Osteoblast (primary cell): ENCODE measurements around the gene SAYSD1. TPM values are rescaled to one million over a fixed set of nuclear protein-coding genes. Genes with fewer than 3 reads are reported as not detected.
A peak's percentile ranks its signal among the peaks of the same experiment; 100 is the strongest.

Experiments
- DNase-seq: peaks from one replicate; pipeline ENCODE4 v3.0.0; 2011; ENCODE audit warnings: low spot score, mixed read lengths; ENCODE audit not compliant: insufficient read length; ENCODE audit errors: missing footprints
- H2AFZ ChIP-seq: 2 replicates; pipeline ENCODE4 v1.6.0; 2011; ENCODE audit warnings: mild to moderate bottlenecking, low read length
- H3K27ac ChIP-seq: 2 replicates; pipeline ENCODE4 v1.5.1; 2011; ENCODE audit warnings: mild to moderate bottlenecking, low read depth, low read length, moderate library complexity
- H3K27me3 ChIP-seq: 2 replicates; pipeline ENCODE4 v1.6.0; 2012; ENCODE audit warnings: mild to moderate bottlenecking, control low read depth, inconsistent platforms, low read length, moderate library complexity; ENCODE audit not compliant: insufficient read depth
- H3K36me3 ChIP-seq: 2 replicates; pipeline ENCODE4 v1.5.1; 2011; ENCODE audit warnings: mild to moderate bottlenecking, low read length, control low read depth, moderate library complexity; ENCODE audit not compliant: insufficient read depth
- H3K4me1 ChIP-seq: 2 replicates; pipeline ENCODE4 v1.5.1; 2011; ENCODE audit warnings: mild to moderate bottlenecking, low read length, control low read depth, moderate library complexity; ENCODE audit not compliant: insufficient read depth
- H3K4me2 ChIP-seq: 2 replicates; pipeline ENCODE4 v1.6.0; 2011; ENCODE audit warnings: mild to moderate bottlenecking, low read length; ENCODE audit not compliant: insufficient read depth
- H3K4me3 ChIP-seq: fragments of 200-600 bp; sonication (generic); 3 replicates; pipeline ENCODE4 v1.5.1; 2012; ENCODE audit warnings: mild to moderate bottlenecking, low read length, inconsistent platforms; ENCODE audit not compliant: insufficient read depth
- H3K79me2 ChIP-seq: 2 replicates; pipeline ENCODE4 v1.6.0; 2012; ENCODE audit warnings: mild to moderate bottlenecking, low read length, control low read depth, inconsistent platforms; ENCODE audit not compliant: insufficient read depth
- H3K9me3 ChIP-seq: 2 replicates; pipeline ENCODE4 v1.5.1; 2011; ENCODE audit warnings: low read depth, low read length, control low read depth
- H4K20me1 ChIP-seq: 2 replicates; pipeline ENCODE4 v1.6.0; 2012; ENCODE audit warnings: mild to moderate bottlenecking, low read length, control low read depth; ENCODE audit not compliant: insufficient read depth
- CTCF ChIP-seq: IDR thresholded peaks from 2 replicates; pipeline ENCODE4 v1.5.1; 2011; ENCODE audit warnings: mild to moderate bottlenecking, low read depth, low read length, moderate library complexity; ENCODE audit errors: extremely low read depth
- total RNA-seq: library from RNA; depleted of rRNA; stranded (reverse); fragments of >200 nt; gene quantifications from 2 replicates; pipeline ENCODE4 v1.2.3, GENCODE V29; 2012

Gene SAYSD1
- total RNA-seq, 1 donor = 31.1 TPM

DNA sequence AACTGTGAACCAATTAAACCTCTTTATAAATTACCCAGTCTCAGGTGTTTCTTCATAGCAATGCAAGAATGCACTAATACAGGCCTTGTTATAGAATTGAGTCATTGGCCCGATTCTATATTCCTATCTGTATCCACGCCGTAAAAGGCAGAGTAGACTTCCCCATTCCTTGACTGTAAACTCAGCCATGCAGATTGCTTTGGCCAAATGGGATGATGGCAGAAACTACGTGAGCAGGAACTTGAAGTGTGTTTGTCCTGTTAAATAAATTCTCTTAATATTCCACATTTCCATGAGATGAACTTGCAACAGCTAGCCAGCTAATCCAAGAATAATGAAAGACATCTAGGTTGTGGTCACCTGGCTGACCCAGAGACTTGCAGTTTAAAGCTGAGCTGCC is 3.9 kb upstream of the SAYSD1 start:
- no peak overlapping the region for H3K27ac ChIP-seq
- no peak overlapping the region for H3K4me3 ChIP-seq
- no peak for TF ChIP-seq CTCF
- no peaks in the 10 kb centered on the region for H3K9me3 ChIP-seq
- peaks cover 10% of the 10 kb centered on the region for H3K4me1 ChIP-seq
- H3K79me2 ChIP-seq = no peaks in the 10 kb centered on the region
- no peak overlapping the region for H2AFZ ChIP-seq
- H3K27me3 ChIP-seq = peaks cover 3% of the 10 kb centered on the region
- DNase-seq = no peak
- H3K4me2 ChIP-seq = no peak overlapping the region
- no peaks in the 10 kb centered on the region for H3K36me3 ChIP-seq
- H4K20me1 ChIP-seq = no peaks in the 10 kb centered on the region

DNA sequence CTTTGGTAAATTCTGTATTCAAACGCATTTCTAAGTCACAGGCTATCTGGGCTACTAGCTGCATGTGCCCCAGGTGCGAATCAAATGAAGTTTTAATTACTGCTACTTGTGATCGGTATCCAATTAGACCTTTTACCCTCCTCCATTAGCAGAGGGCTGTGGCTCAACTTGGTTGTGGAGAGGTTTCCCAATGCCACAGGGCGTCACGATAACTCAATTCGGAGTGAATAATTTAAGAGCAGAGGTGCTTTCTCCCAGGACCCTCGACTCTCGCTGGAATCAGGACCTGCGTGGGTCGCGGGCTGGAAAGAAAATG is 640 bp downstream of the SAYSD1 start:
- Histone ChIP-seq H3K9me3 (no peaks in the 10 kb centered on the region), H3K4me3 (peak overlapping the region; percentile 84), H3K36me3 (no peaks in the 10 kb centered on the region), H3K79me2 (no peaks in the 10 kb centered on the region), H3K27ac (peak overlapping the region; percentile 71), H3K27me3 (no peaks in the 10 kb centered on the region), H3K4me1 (peaks cover 15% of the 10 kb centered on the region), H3K4me2 (peak overlapping the region; percentile 87), H4K20me1 (no peaks in the 10 kb centered on the region), H2AFZ (peak overlapping the region; percentile 100)
- DNase-seq = no peak
- TF ChIP-seq CTCF = no peak

GRCh38 chr6:39113788-39114187 is 1.2 kb downstream of the SAYSD1 start:
- Histone ChIP-seq H3K27me3 (no peaks in the 10 kb centered on the region), H3K4me1 (peaks cover 15% of the 10 kb centered on the region), H2AFZ (no peak overlapping the region), H3K79me2 (no peaks in the 10 kb centered on the region), H3K27ac (no peak overlapping the region), H3K36me3 (no peaks in the 10 kb centered on the region), H3K9me3 (no peaks in the 10 kb centered on the region), H4K20me1 (no peaks in the 10 kb centered on the region), H3K4me2 (peak overlapping the region; percentile 87), H3K4me3 (peak overlapping the region; percentile 84)
- no peak for TF ChIP-seq CTCF
- no peak for DNase-seq

DNA sequence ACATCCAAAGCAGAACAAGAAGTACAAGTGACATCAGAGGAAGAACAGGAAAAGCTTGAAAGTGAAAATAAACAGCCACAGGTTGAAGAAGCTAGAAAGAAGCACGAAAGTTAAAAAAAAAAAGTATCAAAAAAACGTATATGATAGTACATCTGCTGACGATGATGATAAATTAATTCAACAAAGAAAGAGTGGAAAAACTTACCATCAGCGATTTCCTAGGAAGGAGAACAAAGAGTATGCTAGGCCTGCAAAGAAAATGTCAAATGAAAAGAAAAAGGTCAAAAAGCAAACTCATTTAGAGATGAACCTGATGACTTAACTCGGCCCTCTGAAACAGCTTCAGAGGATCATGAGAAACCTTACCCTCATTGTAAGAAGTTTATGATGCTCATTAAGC is 3.7 kb downstream of the SAYSD1 start:
- no peak overlapping the region for H2AFZ ChIP-seq
- H3K27ac ChIP-seq = no peak overlapping the region
- H3K27me3 ChIP-seq = no peaks in the 10 kb centered on the region
- H3K9me3 ChIP-seq = no peaks in the 10 kb centered on the region
- TF ChIP-seq CTCF = no peak
- H3K4me2 ChIP-seq = no peak overlapping the region
- no peaks in the 10 kb centered on the region for H3K36me3 ChIP-seq
- H3K4me3 ChIP-seq = no peak overlapping the region
- H4K20me1 ChIP-seq = peaks cover 6% of the 10 kb centered on the region
- peaks cover 15% of the 10 kb centered on the region for H3K4me1 ChIP-seq
- no peak for DNase-seq
- no peaks in the 10 kb centered on the region for H3K79me2 ChIP-seq
